Skeletal muscle tissue (tissue), 4 donors: ENCODE measurements around the gene PHIP. TPM values are rescaled to one million over a fixed set of nuclear protein-coding genes. Genes with fewer than 3 reads are reported as not detected.

Experiments used
- H3K27ac ChIP-seq: one replicate; pipeline ENCODE4 v1.7.0; 2013; ENCODE audit warnings: mild to moderate bottlenecking, low read depth, low read length, inconsistent platforms
- H3K27me3 ChIP-seq, 3 donors: one replicate each; pipeline ENCODE4 v1.7.0; 2013; ENCODE audit warnings: low read length in 3 of 3; ENCODE audit not compliant: control insufficient read depth in 3 of 3, insufficient read depth in 3 of 3
- H3K36me3 ChIP-seq, 3 donors: one replicate each; pipeline ENCODE4 v1.7.0; 2013; ENCODE audit warnings: low read length in 3 of 3; ENCODE audit not compliant: control insufficient read depth in 3 of 3, insufficient read depth in 3 of 3
- H3K4me1 ChIP-seq, 3 donors: one replicate each; pipeline ENCODE4 v1.7.0; 2013; ENCODE audit warnings: low read length in 3 of 3, mild to moderate bottlenecking in 3 of 3; ENCODE audit not compliant: control insufficient read depth in 3 of 3, insufficient read depth in 3 of 3
- H3K4me3 ChIP-seq, 3 donors: one replicate each; pipeline ENCODE4 v1.7.0; 2013; ENCODE audit warnings: low read length in 3 of 3
- H3K9ac ChIP-seq, 3 donors: one replicate each; pipeline ENCODE4 v1.7.0; 2013; ENCODE audit warnings: low read length in 3 of 3, mild to moderate bottlenecking in 3 of 3, moderate library complexity in 2 of 3, low read depth in 1 of 3
- H3K9me3 ChIP-seq, 3 donors: one replicate each; pipeline ENCODE4 v1.7.0; 2013; ENCODE audit warnings: low read length in 3 of 3; ENCODE audit not compliant: control insufficient read depth in 3 of 3
- total RNA-seq: library from RNA; depleted of rRNA; stranded (reverse); fragments of >200 nt; gene quantifications from one replicate; pipeline ENCODE4 v1.2.3, GENCODE V29; 2014
- donor health status: Osteomylitis.

The PHIP gene
- total RNA-seq, 1 donor from 2014 or later = 22.4 TPM

DNA sequence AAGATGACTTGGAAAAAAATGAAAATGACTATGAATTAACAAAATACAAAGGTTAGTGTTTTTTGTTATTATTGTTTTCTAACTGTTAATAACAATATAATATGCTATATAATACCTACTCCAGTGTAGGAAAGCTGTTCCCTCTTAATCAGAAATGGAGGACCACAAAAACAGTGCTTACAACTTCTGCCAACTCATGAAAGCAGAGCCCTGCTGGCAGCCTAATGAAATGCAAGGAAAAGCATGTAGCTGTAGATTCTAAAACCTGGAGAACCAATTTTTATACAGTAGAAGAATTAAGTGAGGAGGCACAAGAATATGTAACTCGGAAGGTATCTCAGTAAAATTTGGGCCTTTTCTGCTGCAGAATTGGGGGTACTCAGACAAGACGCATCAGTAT lies 29.4 kb downstream of the PHIP start:
- H3K9me3 ChIP-seq = no peaks in the 10 kb centered on the region
- no peak overlapping the region for H3K9ac ChIP-seq
- H3K36me3 ChIP-seq = peaks cover 0 to 11% (median 5%) of the 10 kb centered on the region in 3 donors
- no peaks in the 10 kb centered on the region for H3K27me3 ChIP-seq
- no peaks in the 10 kb centered on the region for H3K4me1 ChIP-seq
- no peak overlapping the region for H3K4me3 ChIP-seq
- no peak overlapping the region for H3K27ac ChIP-seq

- peaks cover 0 to 10% (median under 1%) of the 10 kb centered on the region in 3 donors for H3K36me3 ChIP-seq
- no peaks in the 10 kb centered on the region for H3K9me3 ChIP-seq
- no peaks in the 10 kb centered on the region for H3K27me3 ChIP-seq
- no peak overlapping the region for H3K4me3 ChIP-seq
- no peaks in the 10 kb centered on the region for H3K4me1 ChIP-seq
- H3K27ac ChIP-seq = no peak overlapping the region
- no peak overlapping the region for H3K9ac ChIP-seq
Observed at GRCh38 chr6:79047072-79047471, 31.0 kb downstream of the PHIP start.

DNA sequence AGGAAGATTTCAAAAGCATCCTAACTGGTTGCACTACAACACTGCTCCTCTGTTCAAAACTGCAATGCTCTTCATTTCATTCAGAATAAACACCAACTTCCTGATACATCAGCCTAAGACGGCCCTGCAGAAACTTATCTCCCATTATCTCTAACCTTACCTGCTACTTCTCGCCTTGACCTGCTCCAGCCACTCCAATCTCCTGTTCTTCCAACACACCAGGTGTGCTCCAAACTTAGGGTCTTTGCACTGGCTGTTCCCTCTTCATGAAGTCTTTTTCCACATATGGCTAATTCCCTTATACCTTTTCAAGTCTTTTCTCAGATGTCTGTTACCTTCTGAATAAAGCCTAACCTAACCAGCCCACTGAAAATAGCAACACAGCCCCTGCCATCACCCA lies 32.1 kb downstream of the PHIP start:
- H3K27me3 ChIP-seq = no peaks in the 10 kb centered on the region
- no peak overlapping the region for H3K4me3 ChIP-seq
- H3K9ac ChIP-seq = no peak overlapping the region
- H3K36me3 ChIP-seq = peaks cover 2 to 8% (median 2%) of the 10 kb centered on the region in 3 donors
- no peaks in the 10 kb centered on the region for H3K4me1 ChIP-seq
- H3K9me3 ChIP-seq = no peaks in the 10 kb centered on the region
- no peak overlapping the region for H3K27ac ChIP-seq

DNA sequence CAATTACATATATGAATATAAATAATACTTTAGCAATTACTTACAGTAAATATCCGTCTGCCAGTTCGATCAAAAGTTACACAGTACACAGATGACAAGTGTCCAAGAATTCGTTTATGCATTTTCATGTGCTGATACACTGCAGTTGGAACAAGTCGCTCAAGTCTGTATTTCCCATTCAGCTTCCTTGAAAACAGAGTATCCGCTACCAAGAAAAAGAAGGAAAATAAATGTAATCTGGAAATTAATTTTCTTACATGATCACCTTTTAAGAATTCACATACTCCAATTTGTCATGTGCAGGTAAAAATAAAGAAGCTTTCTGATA lies 35.3 kb downstream of the PHIP start:
- no peaks in the 10 kb centered on the region for H3K9me3 ChIP-seq
- no peaks in the 10 kb centered on the region for H3K27me3 ChIP-seq
- H3K4me1 ChIP-seq = no peaks in the 10 kb centered on the region
- no peak overlapping the region for H3K4me3 ChIP-seq
- H3K36me3 ChIP-seq = peaks cover 2 to 9% (median 3%) of the 10 kb centered on the region in 3 donors
- H3K27ac ChIP-seq = no peak overlapping the region
- H3K9ac ChIP-seq = no peak overlapping the region

DNA sequence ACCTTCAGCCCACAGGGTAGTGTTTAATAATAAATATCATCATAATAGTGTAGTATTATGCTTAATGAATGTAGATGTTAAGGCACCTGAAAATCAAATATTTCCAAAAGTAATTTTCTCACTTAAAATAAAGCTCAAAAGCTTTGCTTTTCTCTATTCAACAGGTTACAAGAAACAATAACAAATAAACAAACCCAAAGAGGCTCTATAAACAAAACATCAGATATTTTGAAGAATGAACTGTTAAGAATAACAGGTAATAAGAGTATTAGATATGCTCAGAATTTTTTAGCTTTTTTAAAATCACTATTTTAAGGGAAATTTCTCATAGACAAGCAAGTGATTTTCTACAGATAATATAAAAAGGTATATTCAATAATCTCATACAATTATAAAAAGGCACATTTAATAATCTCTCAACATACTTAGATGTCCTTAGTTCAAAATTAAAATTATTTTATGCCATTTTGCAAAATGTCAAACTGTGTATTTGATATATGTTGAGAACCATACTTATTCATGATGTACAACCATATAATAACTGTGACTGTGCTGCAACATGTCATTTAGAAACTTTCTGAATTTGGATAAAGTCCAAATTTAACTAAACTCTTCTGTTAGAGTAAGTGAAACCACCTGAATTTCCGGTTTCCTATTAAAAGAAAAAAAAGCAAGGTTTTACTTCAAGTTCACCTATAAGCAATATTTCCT lies 35.8 kb downstream of the PHIP start:
- Histone ChIP-seq H3K27ac (no peak overlapping the region), H3K9ac (no peak overlapping the region), H3K36me3 (peaks cover 2 to 9% (median 3%) of the 10 kb centered on the region in 3 donors), H3K27me3 (no peaks in the 10 kb centered on the region), H3K4me1 (no peaks in the 10 kb centered on the region), H3K9me3 (no peaks in the 10 kb centered on the region), H3K4me3 (no peak overlapping the region)

- no peaks in the 10 kb centered on the region for H3K27me3 ChIP-seq
- H3K4me3 ChIP-seq = no peak overlapping the region
- H3K9ac ChIP-seq = no peak overlapping the region
- H3K36me3 ChIP-seq = peaks cover 2 to 9% (median 3%) of the 10 kb centered on the region in 3 donors
- H3K9me3 ChIP-seq = no peaks in the 10 kb centered on the region
- H3K27ac ChIP-seq = no peak overlapping the region
- no peaks in the 10 kb centered on the region for H3K4me1 ChIP-seq
Observed at GRCh38 chr6:79040083-79040482, 38.0 kb downstream of the PHIP start.

DNA sequence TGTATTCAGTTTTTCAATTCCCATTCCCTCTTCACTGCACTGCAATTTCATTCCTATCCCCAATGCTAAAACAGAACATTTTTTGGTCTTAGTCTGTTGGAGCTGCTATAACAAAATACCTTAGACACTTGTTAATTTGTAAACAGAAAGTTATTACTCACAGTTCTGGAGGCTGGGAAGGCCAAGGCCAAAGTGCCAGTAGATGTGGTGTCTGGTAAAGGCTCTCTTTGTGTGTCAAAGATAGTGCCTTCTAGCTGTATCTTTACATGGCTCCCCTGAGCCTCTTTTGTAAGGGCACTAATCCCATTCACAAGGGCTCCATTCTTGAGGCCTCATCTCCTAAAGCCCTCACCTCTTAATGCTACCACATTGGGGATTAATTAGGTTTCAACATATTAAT lies 40.0 kb downstream of the PHIP start:
- H3K4me3 ChIP-seq = no peak overlapping the region
- no peaks in the 10 kb centered on the region for H3K9me3 ChIP-seq
- no peak overlapping the region for H3K27ac ChIP-seq
- H3K9ac ChIP-seq = no peak overlapping the region
- H3K4me1 ChIP-seq = no peaks in the 10 kb centered on the region
- peaks cover 2 to 9% (median 3%) of the 10 kb centered on the region in 3 donors for H3K36me3 ChIP-seq
- H3K27me3 ChIP-seq = no peaks in the 10 kb centered on the region

DNA sequence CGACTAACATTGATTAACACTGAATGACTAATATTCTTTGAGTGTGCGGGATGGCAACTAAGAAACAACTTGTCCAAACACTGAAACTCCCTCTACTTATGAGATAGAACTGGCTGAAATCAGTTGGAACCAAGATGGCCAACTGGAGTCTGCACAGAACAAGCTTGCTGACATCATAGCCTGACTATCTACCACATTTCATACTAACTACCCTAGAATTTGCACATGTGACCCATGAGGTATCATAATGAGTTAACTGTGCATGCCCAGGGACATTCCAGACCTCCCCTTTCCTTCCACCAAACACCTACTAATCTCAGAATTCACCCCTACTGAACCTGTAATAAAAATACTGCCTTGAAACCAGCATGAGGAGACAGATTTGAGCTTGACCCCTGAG lies 43.2 kb downstream of the PHIP start:
- Histone ChIP-seq H3K9ac (no peak overlapping the region), H3K27ac (no peak overlapping the region), H3K4me3 (no peak overlapping the region), H3K27me3 (no peaks in the 10 kb centered on the region), H3K36me3 (peaks cover 0 to 2% (median 0%) of the 10 kb centered on the region in 3 donors), H3K9me3 (no peaks in the 10 kb centered on the region), H3K4me1 (no peaks in the 10 kb centered on the region)

GRCh38 chr6:79033279-79033678 lies 44.8 kb downstream of the PHIP start:
- no peak overlapping the region for H3K27ac ChIP-seq
- H3K9me3 ChIP-seq = no peaks in the 10 kb centered on the region
- H3K4me1 ChIP-seq = no peaks in the 10 kb centered on the region
- no peaks in the 10 kb centered on the region for H3K27me3 ChIP-seq
- peaks cover 0 to 2% (median 0%) of the 10 kb centered on the region in 3 donors for H3K36me3 ChIP-seq
- no peak overlapping the region for H3K9ac ChIP-seq
- H3K4me3 ChIP-seq = no peak overlapping the region

DNA sequence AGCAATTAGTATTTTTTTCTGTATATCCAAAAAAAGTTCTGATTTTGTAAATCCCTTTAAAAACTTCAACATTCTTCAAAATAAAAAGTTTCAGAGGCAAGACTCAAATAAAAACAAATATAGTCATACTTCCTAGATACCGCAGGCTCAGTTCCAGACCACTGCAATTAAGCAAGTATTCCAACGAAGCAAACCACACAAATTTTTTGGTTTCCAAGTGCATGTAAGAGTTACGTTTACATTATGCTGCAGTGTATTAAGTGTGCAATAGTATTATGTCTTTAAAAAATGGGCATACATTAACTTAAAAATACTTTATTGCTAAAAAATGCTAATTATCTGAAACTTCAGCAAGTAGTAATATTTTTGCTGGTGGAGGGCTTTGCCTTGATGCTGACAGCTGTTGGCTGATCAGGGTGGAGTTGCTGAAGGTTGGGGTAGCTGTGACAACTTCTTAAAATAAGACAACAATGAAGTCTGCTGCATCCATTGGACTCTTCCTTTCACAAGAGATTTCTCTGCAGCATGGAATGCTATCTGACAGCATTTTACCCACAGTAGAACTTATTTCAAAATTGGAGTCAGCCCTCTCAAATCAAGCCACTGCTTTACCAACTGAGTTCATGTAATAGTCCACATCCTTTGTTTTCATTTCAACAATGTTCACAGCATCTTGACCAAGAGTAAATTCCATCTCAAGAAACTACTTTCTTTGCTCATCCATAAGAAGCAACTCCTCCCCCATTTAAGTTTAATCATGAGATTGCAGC lies 46.0 kb downstream of the PHIP start:
- no peak overlapping the region for H3K9ac ChIP-seq
- no peaks in the 10 kb centered on the region for H3K9me3 ChIP-seq
- H3K36me3 ChIP-seq = peaks cover 0 to 2% (median 0%) of the 10 kb centered on the region in 3 donors
- no peak overlapping the region for H3K27ac ChIP-seq
- no peaks in the 10 kb centered on the region for H3K27me3 ChIP-seq
- H3K4me1 ChIP-seq = no peaks in the 10 kb centered on the region
- no peak overlapping the region for H3K4me3 ChIP-seq
